Hindlimb muscle (tissue), 1 donor: Measurements from ENCODE around the gene FAM20C. TPM values are rescaled to one million over a fixed set of nuclear protein-coding genes. Genes with fewer than 3 reads are reported as not detected.

Source experiments
- DNase-seq: peaks from one replicate; pipeline ENCODE4 v3.0.0-alpha.2; 2013
- polyA plus RNA-seq: library from polyadenylated mRNA; unstranded; fragments of 120-200 nt; gene quantifications from one replicate; pipeline ENCODE4 v1.2.1, GENCODE V29; 2013; ENCODE audit not compliant: insufficient read length

Gene FAM20C
- polyA plus RNA-seq, 1 donor, result 41.7 TPM

GRCh38 chr7:245574-246295 lies 53.4 kb downstream of the FAM20C start:
- DNase-seq, result no peak

- no peak for DNase-seq
These were observed 54.1 kb downstream of the FAM20C start for GRCh38 chr7:246451-246850.

- DNase-seq, result no peak
These were observed 54.8 kb downstream of the FAM20C start for GRCh38 chr7:247181-247580.

- DNase-seq, result no peak
These were observed 55.3 kb downstream of the FAM20C start for GRCh38 chr7:247636-248035.

DNA sequence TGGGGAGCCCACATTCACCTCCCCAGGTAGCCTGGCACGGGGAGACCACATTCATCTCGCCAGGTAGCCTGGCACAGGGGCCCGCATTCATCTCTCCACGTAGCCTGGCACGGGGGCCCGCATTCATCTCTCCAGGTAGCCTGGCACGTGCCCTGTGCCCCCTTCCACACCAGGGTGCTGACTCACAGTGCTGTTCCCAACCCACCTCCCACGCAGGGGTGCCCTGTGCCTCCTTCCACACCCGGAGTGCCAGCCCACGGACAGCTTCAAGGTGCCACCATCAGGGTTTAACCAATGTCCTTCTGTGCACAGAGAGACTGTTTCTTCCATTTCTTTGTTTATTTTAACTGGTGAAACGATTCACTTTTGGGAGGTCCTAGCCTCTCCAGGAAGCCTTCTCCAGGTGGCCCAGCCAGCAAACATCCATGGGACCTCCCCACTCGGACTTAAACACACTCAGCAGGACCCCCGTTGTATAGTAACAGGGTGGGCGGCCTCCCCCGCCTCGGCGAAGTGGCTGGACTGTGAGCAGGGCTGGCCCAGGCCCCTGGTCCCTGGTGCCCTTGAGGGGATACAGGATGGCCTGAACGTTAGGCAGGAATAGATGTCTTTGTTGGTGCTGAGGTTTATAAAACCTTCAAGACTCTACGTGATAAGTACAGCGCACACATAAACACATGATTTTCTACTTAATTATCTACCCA lies 56.5 kb downstream of the FAM20C start:
- no peak for DNase-seq

DNA sequence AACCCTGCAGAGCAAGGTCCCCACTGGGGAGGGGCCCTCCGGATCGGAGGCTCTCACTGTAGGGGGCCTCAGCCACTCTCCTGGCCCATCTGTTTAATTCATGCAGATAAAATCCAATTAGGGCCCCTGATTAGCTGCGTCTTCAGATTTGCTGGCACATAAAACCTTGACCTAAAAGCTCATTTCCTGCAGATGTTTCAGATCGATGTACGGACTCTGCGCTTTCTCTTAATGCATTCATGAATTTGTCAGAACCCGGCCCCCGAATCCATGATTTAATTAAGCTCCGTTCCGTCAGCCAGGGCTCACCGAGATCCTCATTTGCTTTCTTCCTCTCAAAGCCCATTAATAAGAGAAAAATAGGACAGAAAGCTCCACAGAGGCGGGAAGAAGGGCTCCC lies 57.6 kb downstream of the FAM20C start:
- DNase-seq, result no peak

- DNase-seq, result no peak
These were observed 58.2 kb downstream of the FAM20C start for GRCh38 chr7:250523-250922.

GRCh38 chr7:251005-251404 lies 58.6 kb downstream of the FAM20C start:
- DNase-seq, result no peak

DNA sequence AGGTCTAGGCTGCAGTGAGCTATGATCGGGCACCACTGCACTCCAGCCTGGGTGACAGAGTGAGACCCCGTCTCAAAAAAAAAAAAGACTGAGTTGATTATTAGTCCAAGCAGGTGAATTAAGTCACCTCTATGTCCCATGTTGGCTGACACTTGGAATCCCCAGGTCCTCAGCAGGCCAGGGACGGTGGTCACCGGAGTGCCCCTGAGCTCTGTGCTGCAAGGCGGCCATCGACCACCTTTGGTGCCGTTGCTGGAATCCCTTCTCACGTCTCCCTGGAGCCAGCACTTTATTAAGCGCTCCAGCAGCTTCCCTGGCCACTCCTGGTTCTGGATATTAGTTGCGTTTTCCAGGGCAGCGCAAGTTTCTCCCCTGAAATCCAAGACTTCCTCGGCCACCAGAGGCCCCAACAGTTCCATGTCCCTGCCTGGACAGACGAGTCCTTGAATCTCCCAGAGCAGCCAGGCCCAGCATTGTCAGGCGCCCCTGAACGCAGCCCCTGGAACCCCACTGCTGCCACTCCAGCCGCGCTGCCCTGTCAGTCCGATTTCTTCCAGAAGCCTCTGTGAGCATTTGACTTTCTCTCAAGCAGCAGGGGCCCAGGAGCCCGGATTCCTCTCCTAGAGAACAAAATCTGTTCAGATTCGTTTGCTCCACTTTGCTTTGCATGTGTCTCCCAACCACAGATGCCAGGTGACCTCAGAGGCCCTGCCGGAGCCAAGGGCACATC lies 59.2 kb downstream of the FAM20C start:
- DNase-seq, result no peak

GRCh38 chr7:252216-252965 lies 60.0 kb downstream of the FAM20C start:
- no peak for DNase-seq

- no peak for DNase-seq
These were observed 60.6 kb downstream of the FAM20C start for GRCh38 chr7:252981-253380.

- no peak for DNase-seq
These were observed 61.4 kb downstream of the FAM20C start for GRCh38 chr7:253581-254336.

DNA sequence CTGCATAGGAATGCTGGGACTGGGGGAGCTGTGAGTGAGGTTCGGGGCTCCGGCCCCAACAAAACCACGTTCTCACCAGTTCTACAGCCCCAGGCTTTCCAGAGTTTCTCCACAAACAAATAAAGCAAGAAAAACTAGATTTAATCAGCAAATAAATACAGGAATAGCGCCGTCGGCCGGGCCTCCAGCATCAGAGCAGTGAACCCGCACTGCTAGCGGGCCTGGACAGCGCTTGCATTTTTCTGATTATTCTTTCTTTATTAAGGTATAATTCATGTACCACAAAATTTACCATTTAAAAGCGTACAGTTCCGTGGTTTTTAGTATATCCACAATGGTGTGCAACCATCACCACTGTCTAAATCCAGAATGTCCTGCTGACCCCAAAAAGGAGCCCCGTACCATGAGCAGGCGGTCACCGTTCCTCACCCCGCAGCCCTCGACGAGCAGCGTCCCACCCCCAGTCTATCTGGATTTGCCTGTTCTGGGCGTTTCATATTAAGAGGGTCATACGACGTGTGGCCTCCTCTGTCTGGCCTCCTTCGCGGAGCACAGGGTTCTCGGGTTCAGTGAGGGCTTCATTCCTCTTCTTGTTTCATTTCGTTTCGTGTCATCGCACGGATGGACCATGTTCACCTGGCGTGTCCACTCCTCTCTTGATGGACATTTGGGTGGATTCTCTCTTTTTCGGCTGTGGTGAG lies 62.1 kb downstream of the FAM20C start:
- no peak for DNase-seq

DNA sequence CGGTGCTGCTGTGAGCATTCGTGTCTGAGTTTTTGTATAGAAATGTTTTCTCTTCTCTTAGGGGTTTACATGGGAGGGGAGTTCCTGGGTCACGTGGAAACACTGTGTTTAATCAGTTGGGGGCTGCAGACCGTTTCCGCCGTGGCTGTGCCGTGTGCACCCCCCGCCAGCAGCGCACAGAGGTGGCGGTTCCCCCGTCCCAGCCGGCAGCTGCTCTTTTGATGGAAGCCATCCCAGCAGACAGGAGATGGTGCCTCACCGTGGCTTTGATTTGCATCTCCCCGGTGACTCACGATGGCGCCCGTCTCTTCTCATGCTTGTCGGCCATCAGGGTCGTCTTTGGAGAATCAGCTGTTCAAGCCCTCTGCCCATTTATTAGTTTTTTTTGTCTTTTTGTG lies 62.7 kb downstream of the FAM20C start:
- DNase-seq, result no peak

GRCh38 chr7:255721-256361 lies 63.5 kb downstream of the FAM20C start:
- no peak for DNase-seq

DNA sequence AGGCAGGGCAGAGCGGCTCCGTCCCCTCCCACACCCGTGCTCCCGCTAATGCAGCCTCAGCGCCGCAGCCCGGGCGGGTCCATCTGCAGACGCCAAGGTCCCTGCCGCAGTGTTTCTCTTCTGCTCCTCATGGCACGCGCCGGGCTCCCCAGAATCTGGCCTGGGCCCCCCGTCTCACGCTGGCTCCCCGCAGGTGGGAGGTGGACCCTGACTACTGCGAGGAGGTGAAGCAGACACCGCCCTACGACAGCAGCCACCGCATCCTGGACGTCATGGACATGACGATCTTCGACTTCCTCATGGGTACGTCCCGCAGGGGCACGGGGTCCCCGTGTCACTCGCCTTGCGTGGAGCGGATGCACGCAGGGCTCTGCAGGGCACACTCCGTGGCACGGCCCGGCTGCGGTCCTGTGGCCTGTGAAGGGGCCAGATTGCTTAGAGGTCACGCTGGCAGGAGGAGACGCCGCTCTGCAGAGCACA lies 64.1 kb downstream of the FAM20C start:
- no peak for DNase-seq

DNA sequence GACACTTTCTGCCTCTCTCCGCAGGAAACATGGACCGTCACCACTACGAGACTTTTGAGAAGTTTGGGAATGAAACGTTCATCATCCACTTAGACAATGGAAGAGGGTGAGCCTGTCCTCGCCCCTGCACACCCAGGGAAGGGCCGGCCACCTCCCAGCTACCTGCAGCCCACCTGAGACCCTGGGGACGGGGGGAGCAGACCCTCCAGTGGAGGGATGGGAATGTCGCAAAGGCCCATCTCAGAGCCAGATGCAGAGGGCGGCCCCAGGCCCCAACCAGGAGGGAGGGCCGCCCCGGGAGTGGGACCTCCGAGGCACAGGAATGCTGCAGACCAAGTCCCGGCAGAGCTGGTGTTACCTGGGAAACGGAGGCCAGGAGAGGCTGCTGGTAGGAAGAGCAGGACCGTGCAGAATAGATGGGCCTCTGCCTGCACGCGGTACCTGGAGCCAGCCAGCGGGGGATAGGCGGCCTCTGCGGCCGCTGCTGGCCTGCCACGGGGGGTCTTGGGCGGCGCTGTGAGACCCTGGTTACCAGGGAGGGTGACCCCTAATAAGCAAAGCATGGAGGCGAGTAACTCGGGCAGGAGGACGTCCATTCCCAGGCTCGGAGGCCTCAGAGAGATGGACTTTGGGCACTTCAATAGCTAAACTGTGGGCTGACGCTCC lies 64.7 kb downstream of the FAM20C start:
- DNase-seq, result no peak

DNA sequence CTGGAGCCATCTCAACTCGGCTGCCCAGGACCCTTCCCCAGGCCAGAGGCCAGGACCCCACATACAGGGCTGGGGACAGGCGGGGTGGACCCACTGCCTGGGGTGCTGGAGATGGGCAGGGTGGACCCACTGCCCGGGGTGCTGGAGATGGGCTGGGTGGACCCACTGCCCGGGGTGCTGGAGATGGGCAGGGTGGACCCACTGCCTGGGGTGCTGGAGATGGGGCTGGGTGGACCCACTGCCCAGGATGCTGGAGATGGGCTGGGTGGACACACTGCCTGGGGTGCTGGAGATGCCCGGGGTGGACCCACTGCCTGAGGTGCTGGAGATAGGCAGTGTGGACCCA lies 65.2 kb downstream of the FAM20C start:
- no peak for DNase-seq

DNA sequence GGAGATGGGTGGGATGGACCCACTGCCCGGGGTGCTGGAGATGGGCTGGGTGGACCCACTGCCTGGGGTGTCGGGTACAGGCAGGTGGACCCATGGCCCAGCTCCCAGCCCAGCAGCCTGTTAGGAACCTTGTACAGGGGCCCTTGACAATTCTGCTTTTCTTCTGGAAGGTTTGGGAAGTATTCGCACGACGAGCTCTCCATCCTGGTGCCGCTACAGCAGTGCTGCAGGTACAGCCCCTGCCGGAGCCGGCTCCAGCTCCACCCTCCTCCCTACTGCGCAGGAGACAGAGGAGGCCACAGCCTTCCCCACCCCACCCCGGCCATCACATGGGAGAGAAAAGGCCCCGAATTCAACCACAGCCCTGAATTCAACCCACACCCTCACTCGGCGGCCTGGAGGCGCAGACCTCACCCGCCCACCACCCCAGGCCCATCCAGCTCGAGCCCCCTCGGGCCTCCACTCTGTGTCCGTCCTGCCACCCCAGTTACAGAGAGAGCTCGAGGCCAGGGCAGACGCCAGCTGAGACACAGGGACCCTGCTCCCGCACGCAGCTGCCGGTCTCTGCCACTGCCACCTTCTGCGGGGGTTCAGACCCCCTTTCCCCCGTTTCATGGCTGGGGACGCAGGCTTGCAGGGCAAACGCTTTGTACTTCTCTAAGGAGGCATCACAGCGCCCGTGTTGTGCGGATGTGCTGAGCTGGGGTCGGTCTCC lies 66.3 kb downstream of the FAM20C start:
- DNase-seq, result no peak

DNA sequence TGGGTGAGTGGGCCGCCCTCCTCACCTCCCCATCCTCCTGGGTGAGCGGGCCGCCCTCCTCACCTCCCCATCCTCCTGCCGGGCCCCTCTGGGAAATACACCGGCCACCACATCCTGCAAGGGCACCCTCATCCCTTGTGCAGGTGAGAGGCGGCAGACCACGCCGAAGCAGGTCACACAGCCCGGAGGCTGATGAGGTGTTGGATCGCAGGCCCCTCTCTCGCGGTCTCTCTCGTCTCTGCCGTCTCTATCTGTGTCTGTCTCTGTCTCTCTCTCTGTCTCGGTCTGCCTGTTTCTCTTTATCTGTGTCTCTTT lies 66.8 kb downstream of the FAM20C start:
- no peak for DNase-seq
